ENCODE data around the gene CSRP2.

CSRP2 gene

GRCh38 chr12:76909290-76909689 lies 30.5 kb upstream of the CSRP2 start:
- no peak for DNase-seq (ENCODE audit: low read depth)
- no peak for TF ChIP-seq CTCF (IDR thresholded peaks at IDR 0.05; ENCODE audit: control insufficient read depth, insufficient read depth, low read depth, low read length, missing control alignments)

GRCh38 chr12:76908303-76909017 lies 29.6 kb upstream of the CSRP2 start:
- H3K4me3 ChIP-seq (ENCODE audit: control insufficient read depth, low read depth, low read length) = no peak overlapping the region
- no peak for DNase-seq (ENCODE audit: low read depth)
- no peak for TF ChIP-seq CTCF (IDR thresholded peaks at IDR 0.05; ENCODE audit: control insufficient read depth, insufficient read depth, low read depth, low read length, missing control alignments)

More at GRCh38 chr12:76909290-76909689, 30.5 kb upstream of the CSRP2 start:
- H3K4me3 ChIP-seq (ENCODE audit: control insufficient read depth, low read depth, low read length) = no peak overlapping the region

GRCh38 chr12:76901628-76902380 lies 23.0 kb upstream of the CSRP2 start:
- DNase-seq (ENCODE audit: low read depth) = no peak
- no peak for TF ChIP-seq CTCF (IDR thresholded peaks at IDR 0.05; ENCODE audit: control insufficient read depth, insufficient read depth, low read depth, low read length, missing control alignments)
- no peak overlapping the region for H3K4me3 ChIP-seq (ENCODE audit: control insufficient read depth, low read depth, low read length)

- no peak for TF ChIP-seq CTCF (IDR thresholded peaks at IDR 0.05; ENCODE audit: control insufficient read depth, insufficient read depth, low read depth, low read length, missing control alignments)
- no peak overlapping the region for H3K4me3 ChIP-seq (ENCODE audit: control insufficient read depth, low read depth, low read length)
- DNase-seq (ENCODE audit: low read depth) = no peak
Observed at GRCh38 chr12:76899522-76899921, 20.7 kb upstream of the CSRP2 start.

GRCh38 chr12:76898442-76898841 lies 19.6 kb upstream of the CSRP2 start:
- no peak for DNase-seq (ENCODE audit: low read depth)
- no peak overlapping the region for H3K4me3 ChIP-seq (ENCODE audit: control insufficient read depth, low read depth, low read length)
- TF ChIP-seq CTCF (IDR thresholded peaks at IDR 0.05; ENCODE audit: control insufficient read depth, insufficient read depth, low read depth, low read length, missing control alignments) = no peak

GRCh38 chr12:76896274-76896673 lies 17.5 kb upstream of the CSRP2 start:
- TF ChIP-seq CTCF (IDR thresholded peaks at IDR 0.05; ENCODE audit: control insufficient read depth, insufficient read depth, low read depth, low read length, missing control alignments) = no peak
- H3K4me3 ChIP-seq (ENCODE audit: control insufficient read depth, low read depth, low read length) = no peak overlapping the region
- no peak for DNase-seq (ENCODE audit: low read depth)

Measured in AG09309 (cell line).